Liver (tissue), 3 donors: ENCODE measurements around the gene FKRP.
"Not testable (repeated sequence)": the region's sequence is repeated elsewhere in the genome, so short reads cannot be mapped to it uniquely, and the experiment has no call there.

ENCODE experiments used
- FOXA1 ChIP-seq: IDR thresholded peaks from 2 replicates; pipeline ENCODE4 v1.6.1; 2016; ENCODE audit warnings: antibody characterized with exemption
- GABPA ChIP-seq, 2 donors: IDR thresholded peaks in 1 of 2; conservative IDR thresholded peaks in 1 of 2; 2 replicates each; pipeline ENCODE4 v1.6.1; 2016; ENCODE audit warnings: antibody characterized with exemption in 2 of 2, mild to moderate bottlenecking in 1 of 2, moderate library complexity in 1 of 2
- HNF4A ChIP-seq, 2 donors: conservative IDR thresholded peaks; 2 replicates each; pipeline ENCODE4 v1.6.1; 2016; ENCODE audit warnings: antibody characterized with exemption in 2 of 2, mild to moderate bottlenecking in 2 of 2
- JUND ChIP-seq, 2 donors: IDR thresholded peaks; 2 replicates each; pipeline ENCODE4 v1.6.1; 2016; ENCODE audit warnings: antibody characterized with exemption in 2 of 2
- RXRA ChIP-seq, 2 donors: IDR thresholded peaks; 2 replicates each; pipeline ENCODE4 v1.6.1; 2017 to 2018; ENCODE audit warnings: antibody characterized with exemption in 2 of 2, mild to moderate bottlenecking in 1 of 2
- TAF1 ChIP-seq: conservative IDR thresholded peaks from 2 replicates; pipeline ENCODE4 v1.6.1; 2016; ENCODE audit warnings: antibody characterized with exemption, mild to moderate bottlenecking
- YY1 ChIP-seq: IDR thresholded peaks from 2 replicates; pipeline ENCODE4 v1.6.1; 2016; ENCODE audit warnings: antibody characterized with exemption, mild to moderate bottlenecking
- TF ChIP-seq, protein P1 (sequence below): IDR thresholded peaks from 2 replicates; pipeline ENCODE4 v1.6.1; 2016; ENCODE audit warnings: antibody characterized with exemption, mild to moderate bottlenecking
- TF ChIP-seq, protein P2 (sequence below): fragments of 150-350 bp; IDR thresholded peaks from 2 replicates; pipeline ENCODE4 v1.5.1; 2017; ENCODE audit warnings: improper control_type of control experiment, low read depth, low read length; ENCODE audit not compliant: missing input control
- TF ChIP-seq, protein P3 (sequence below): IDR thresholded peaks from 2 replicates; pipeline ENCODE4 v1.6.1; 2016; ENCODE audit warnings: antibody characterized with exemption
- donor health status: healthy.
- donor health status: healthy.

DNA sequence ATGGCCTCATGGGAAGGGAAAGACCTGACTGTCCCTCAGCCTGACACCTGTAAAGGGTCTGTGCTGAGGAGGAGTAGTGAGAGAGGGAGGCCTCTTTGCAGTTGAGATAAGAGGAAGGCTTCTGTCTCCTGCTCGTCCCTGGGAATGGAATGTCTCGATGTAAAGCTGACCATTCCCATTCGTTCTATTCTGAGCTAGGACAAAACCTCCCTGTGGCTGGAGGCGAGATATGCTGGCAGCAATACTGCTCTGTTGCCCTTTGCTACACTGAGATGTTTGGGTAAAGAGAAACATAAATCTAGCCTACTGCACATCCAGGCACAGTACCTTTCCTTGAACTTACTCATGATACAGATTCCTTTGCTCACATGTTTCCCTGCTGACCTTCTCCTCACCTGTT is 22.9 kb downstream of the FKRP start:
- TF ChIP-seq, protein P1, sequence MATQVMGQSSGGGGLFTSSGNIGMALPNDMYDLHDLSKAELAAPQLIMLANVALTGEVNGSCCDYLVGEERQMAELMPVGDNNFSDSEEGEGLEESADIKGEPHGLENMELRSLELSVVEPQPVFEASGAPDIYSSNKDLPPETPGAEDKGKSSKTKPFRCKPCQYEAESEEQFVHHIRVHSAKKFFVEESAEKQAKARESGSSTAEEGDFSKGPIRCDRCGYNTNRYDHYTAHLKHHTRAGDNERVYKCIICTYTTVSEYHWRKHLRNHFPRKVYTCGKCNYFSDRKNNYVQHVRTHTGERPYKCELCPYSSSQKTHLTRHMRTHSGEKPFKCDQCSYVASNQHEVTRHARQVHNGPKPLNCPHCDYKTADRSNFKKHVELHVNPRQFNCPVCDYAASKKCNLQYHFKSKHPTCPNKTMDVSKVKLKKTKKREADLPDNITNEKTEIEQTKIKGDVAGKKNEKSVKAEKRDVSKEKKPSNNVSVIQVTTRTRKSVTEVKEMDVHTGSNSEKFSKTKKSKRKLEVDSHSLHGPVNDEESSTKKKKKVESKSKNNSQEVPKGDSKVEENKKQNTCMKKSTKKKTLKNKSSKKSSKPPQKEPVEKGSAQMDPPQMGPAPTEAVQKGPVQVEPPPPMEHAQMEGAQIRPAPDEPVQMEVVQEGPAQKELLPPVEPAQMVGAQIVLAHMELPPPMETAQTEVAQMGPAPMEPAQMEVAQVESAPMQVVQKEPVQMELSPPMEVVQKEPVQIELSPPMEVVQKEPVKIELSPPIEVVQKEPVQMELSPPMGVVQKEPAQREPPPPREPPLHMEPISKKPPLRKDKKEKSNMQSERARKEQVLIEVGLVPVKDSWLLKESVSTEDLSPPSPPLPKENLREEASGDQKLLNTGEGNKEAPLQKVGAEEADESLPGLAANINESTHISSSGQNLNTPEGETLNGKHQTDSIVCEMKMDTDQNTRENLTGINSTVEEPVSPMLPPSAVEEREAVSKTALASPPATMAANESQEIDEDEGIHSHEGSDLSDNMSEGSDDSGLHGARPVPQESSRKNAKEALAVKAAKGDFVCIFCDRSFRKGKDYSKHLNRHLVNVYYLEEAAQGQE, result not testable (repeated sequence)
- TF ChIP-seq YY1; HNF4A (conservative IDR thresholded peaks at IDR 0.05); GABPA (IDR thresholded peaks at IDR 0.05 in 1 of 2, conservative IDR thresholded peaks at IDR 0.05 in 1 of 2); FOXA1; RXRA (IDR thresholded peaks at IDR 0.05); JUND (IDR thresholded peaks at IDR 0.05); TAF1: not testable (repeated sequence)
- TF ChIP-seq, protein P2, sequence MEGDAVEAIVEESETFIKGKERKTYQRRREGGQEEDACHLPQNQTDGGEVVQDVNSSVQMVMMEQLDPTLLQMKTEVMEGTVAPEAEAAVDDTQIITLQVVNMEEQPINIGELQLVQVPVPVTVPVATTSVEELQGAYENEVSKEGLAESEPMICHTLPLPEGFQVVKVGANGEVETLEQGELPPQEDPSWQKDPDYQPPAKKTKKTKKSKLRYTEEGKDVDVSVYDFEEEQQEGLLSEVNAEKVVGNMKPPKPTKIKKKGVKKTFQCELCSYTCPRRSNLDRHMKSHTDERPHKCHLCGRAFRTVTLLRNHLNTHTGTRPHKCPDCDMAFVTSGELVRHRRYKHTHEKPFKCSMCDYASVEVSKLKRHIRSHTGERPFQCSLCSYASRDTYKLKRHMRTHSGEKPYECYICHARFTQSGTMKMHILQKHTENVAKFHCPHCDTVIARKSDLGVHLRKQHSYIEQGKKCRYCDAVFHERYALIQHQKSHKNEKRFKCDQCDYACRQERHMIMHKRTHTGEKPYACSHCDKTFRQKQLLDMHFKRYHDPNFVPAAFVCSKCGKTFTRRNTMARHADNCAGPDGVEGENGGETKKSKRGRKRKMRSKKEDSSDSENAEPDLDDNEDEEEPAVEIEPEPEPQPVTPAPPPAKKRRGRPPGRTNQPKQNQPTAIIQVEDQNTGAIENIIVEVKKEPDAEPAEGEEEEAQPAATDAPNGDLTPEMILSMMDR, result not testable (repeated sequence)
- TF ChIP-seq, protein P3, sequence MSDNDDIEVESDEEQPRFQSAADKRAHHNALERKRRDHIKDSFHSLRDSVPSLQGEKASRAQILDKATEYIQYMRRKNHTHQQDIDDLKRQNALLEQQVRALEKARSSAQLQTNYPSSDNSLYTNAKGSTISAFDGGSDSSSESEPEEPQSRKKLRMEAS, result not testable (repeated sequence)
